ENCODE measurements around the gene GSE1.
A peak's percentile ranks its signal among the peaks of the same experiment; 100 is the strongest.

Gene GSE1

GRCh38 chr16:85634747-85635544 is 21.8 kb downstream of the GSE1 start:
- Mint-ChIP-seq H3K9me3 (ENCODE audit: low read depth) (no peaks in the 10 kb centered on the region), H3K4me1 (ENCODE audit: low read depth) (peaks cover 7% of the 10 kb centered on the region), H3K4me3 (no peak overlapping the region), H3K36me3 (no peaks in the 10 kb centered on the region), H3K27ac (no peak overlapping the region), H3K27me3 (no peaks in the 10 kb centered on the region)

- no peaks in the 10 kb centered on the region for H3K9me3 Mint-ChIP-seq (ENCODE audit: low read depth)
- H3K36me3 Mint-ChIP-seq = no peaks in the 10 kb centered on the region
- no peaks in the 10 kb centered on the region for H3K27me3 Mint-ChIP-seq
- no peak overlapping the region for H3K4me3 Mint-ChIP-seq
- H3K4me1 Mint-ChIP-seq (ENCODE audit: low read depth) = peaks cover 4% of the 10 kb centered on the region
- no peak overlapping the region for H3K27ac Mint-ChIP-seq
Observed at GRCh38 chr16:85635545-85636140, 22.5 kb downstream of the GSE1 start.

GRCh38 chr16:85636234-85636812 is 23.2 kb downstream of the GSE1 start:
- Mint-ChIP-seq H3K4me3 (no peak overlapping the region), H3K27ac (no peak overlapping the region), H3K27me3 (no peaks in the 10 kb centered on the region), H3K4me1 (ENCODE audit: low read depth) (peaks cover 4% of the 10 kb centered on the region), H3K9me3 (ENCODE audit: low read depth) (no peaks in the 10 kb centered on the region), H3K36me3 (no peaks in the 10 kb centered on the region)

- H3K27ac Mint-ChIP-seq = no peak overlapping the region
- H3K4me1 Mint-ChIP-seq (ENCODE audit: low read depth) = peaks cover 2% of the 10 kb centered on the region
Observed at GRCh38 chr16:85637061-85637807, 24.1 kb downstream of the GSE1 start.

GRCh38 chr16:85637808-85638647 is 24.9 kb downstream of the GSE1 start:
- no peaks in the 10 kb centered on the region for H3K9me3 Mint-ChIP-seq (ENCODE audit: low read depth)
- no peak overlapping the region for H3K4me3 Mint-ChIP-seq
- peaks cover 1% of the 10 kb centered on the region for H3K4me1 Mint-ChIP-seq (ENCODE audit: low read depth)
- no peaks in the 10 kb centered on the region for H3K27me3 Mint-ChIP-seq
- peak overlapping the region; percentile 50 for H3K27ac Mint-ChIP-seq
- no peaks in the 10 kb centered on the region for H3K36me3 Mint-ChIP-seq

More at GRCh38 chr16:85637061-85637807, 24.1 kb downstream of the GSE1 start:
- Mint-ChIP-seq H3K9me3 (ENCODE audit: low read depth) (no peaks in the 10 kb centered on the region), H3K36me3 (no peaks in the 10 kb centered on the region), H3K4me3 (no peak overlapping the region), H3K27me3 (no peaks in the 10 kb centered on the region)

- no peaks in the 10 kb centered on the region for H3K9me3 Mint-ChIP-seq (ENCODE audit: low read depth)
- H3K4me1 Mint-ChIP-seq (ENCODE audit: low read depth) = peaks cover 3% of the 10 kb centered on the region
- H3K27me3 Mint-ChIP-seq = no peaks in the 10 kb centered on the region
- no peaks in the 10 kb centered on the region for H3K36me3 Mint-ChIP-seq
- no peak overlapping the region for H3K4me3 Mint-ChIP-seq
- no peak overlapping the region for H3K27ac Mint-ChIP-seq
Observed at GRCh38 chr16:85638695-85639409, 25.7 kb downstream of the GSE1 start.

- Mint-ChIP-seq H3K4me1 (ENCODE audit: low read depth) (peaks cover 8% of the 10 kb centered on the region), H3K27me3 (no peaks in the 10 kb centered on the region), H3K4me3 (no peak overlapping the region), H3K36me3 (no peaks in the 10 kb centered on the region), H3K27ac (no peak overlapping the region), H3K9me3 (ENCODE audit: low read depth) (no peaks in the 10 kb centered on the region)
Observed at GRCh38 chr16:85639529-85640253, 26.6 kb downstream of the GSE1 start.

- H3K9me3 Mint-ChIP-seq (ENCODE audit: low read depth) = no peaks in the 10 kb centered on the region
- H3K27ac Mint-ChIP-seq = no peak overlapping the region
- H3K4me1 Mint-ChIP-seq (ENCODE audit: low read depth) = peaks cover 9% of the 10 kb centered on the region
- H3K4me3 Mint-ChIP-seq = no peak overlapping the region
- H3K36me3 Mint-ChIP-seq = no peaks in the 10 kb centered on the region
- no peaks in the 10 kb centered on the region for H3K27me3 Mint-ChIP-seq
Observed at GRCh38 chr16:85640254-85640558, 27.1 kb downstream of the GSE1 start.

GRCh38 chr16:85640585-85640984 is 27.5 kb downstream of the GSE1 start:
- H3K36me3 Mint-ChIP-seq = no peaks in the 10 kb centered on the region
- peaks cover 8% of the 10 kb centered on the region for H3K4me1 Mint-ChIP-seq (ENCODE audit: low read depth)
- H3K9me3 Mint-ChIP-seq (ENCODE audit: low read depth) = no peaks in the 10 kb centered on the region
- H3K4me3 Mint-ChIP-seq = no peak overlapping the region
- no peak overlapping the region for H3K27ac Mint-ChIP-seq
- H3K27me3 Mint-ChIP-seq = no peaks in the 10 kb centered on the region

GRCh38 chr16:85641305-85641704 is 28.2 kb downstream of the GSE1 start:
- no peaks in the 10 kb centered on the region for H3K9me3 Mint-ChIP-seq (ENCODE audit: low read depth)

GRCh38 chr16:85641776-85642176 is 28.7 kb downstream of the GSE1 start:
- H3K27ac Mint-ChIP-seq = no peak overlapping the region
- H3K9me3 Mint-ChIP-seq (ENCODE audit: low read depth) = no peaks in the 10 kb centered on the region
- H3K4me1 Mint-ChIP-seq (ENCODE audit: low read depth) = peaks cover 8% of the 10 kb centered on the region
- H3K27me3 Mint-ChIP-seq = no peaks in the 10 kb centered on the region
- no peaks in the 10 kb centered on the region for H3K36me3 Mint-ChIP-seq
- H3K4me3 Mint-ChIP-seq = no peak overlapping the region

More at GRCh38 chr16:85641305-85641704, 28.2 kb downstream of the GSE1 start:
- no peak overlapping the region for H3K4me3 Mint-ChIP-seq
- H3K4me1 Mint-ChIP-seq (ENCODE audit: low read depth) = peaks cover 8% of the 10 kb centered on the region
- no peaks in the 10 kb centered on the region for H3K36me3 Mint-ChIP-seq
- H3K27me3 Mint-ChIP-seq = no peaks in the 10 kb centered on the region
- no peak overlapping the region for H3K27ac Mint-ChIP-seq

GRCh38 chr16:85642762-85643358 is 29.7 kb downstream of the GSE1 start:
- peaks cover 8% of the 10 kb centered on the region for H3K4me1 Mint-ChIP-seq (ENCODE audit: low read depth)
- H3K27ac Mint-ChIP-seq = no peak overlapping the region
- H3K4me3 Mint-ChIP-seq = no peak overlapping the region
- H3K27me3 Mint-ChIP-seq = no peaks in the 10 kb centered on the region
- no peaks in the 10 kb centered on the region for H3K9me3 Mint-ChIP-seq (ENCODE audit: low read depth)
- H3K36me3 Mint-ChIP-seq = no peaks in the 10 kb centered on the region

- no peak overlapping the region for H3K27ac Mint-ChIP-seq
- no peak overlapping the region for H3K4me3 Mint-ChIP-seq
- no peaks in the 10 kb centered on the region for H3K27me3 Mint-ChIP-seq
- no peaks in the 10 kb centered on the region for H3K9me3 Mint-ChIP-seq (ENCODE audit: low read depth)
- no peaks in the 10 kb centered on the region for H3K36me3 Mint-ChIP-seq
- H3K4me1 Mint-ChIP-seq (ENCODE audit: low read depth) = peaks cover 8% of the 10 kb centered on the region
Observed at GRCh38 chr16:85643631-85644030, 30.5 kb downstream of the GSE1 start.
